ENCODE data around the gene TBC1D3.
"Not testable (repeated sequence)": the region's sequence is repeated elsewhere in the genome, so short reads cannot be mapped to it uniquely, and the experiment has no call there.

- not testable (repeated sequence) for TF ChIP-seq SP1 (CRISPR knock-in tag; conservative IDR thresholded peaks at IDR 0.05); CTCF (IDR thresholded peaks at IDR 0.05); MAX (CRISPR knock-in tag; IDR thresholded peaks at IDR 0.05); HMGXB4 (CRISPR knock-in tag; IDR thresholded peaks at IDR 0.05); SMAD3 (CRISPR knock-in tag; IDR thresholded peaks at IDR 0.05; ENCODE audit: borderline replicate concordance); JUN (CRISPR knock-in tag; IDR thresholded peaks at IDR 0.05); CBFB (CRISPR knock-in tag; IDR thresholded peaks at IDR 0.05; ENCODE audit: low read depth); ZNF121 (CRISPR knock-in tag; IDR thresholded peaks at IDR 0.05); GTF2I (CRISPR knock-in tag; conservative IDR thresholded peaks at IDR 0.05); NFE2L1 (CRISPR knock-in tag; IDR thresholded peaks at IDR 0.05)
Observed at GRCh38 chr17:38192455-38192854, at the start of gene TBC1D3.

Measured in WTC11 (cell line).